Stimulated activated CD8-positive, alpha-beta memory T cell treated with anti-CD3 and anti-CD28 coated beads, Interleukin-15, amount 100 ng/mL, for 1 hour (primary cell): ENCODE data around the gene XPO5.
"Not testable (repeated sequence)": the region's sequence is repeated elsewhere in the genome, so short reads cannot be mapped to it uniquely, and the experiment has no call there.

Experiments
- DNase-seq: peaks from one replicate; pipeline ENCODE4 v3.0.0-alpha.2; 2020; ENCODE audit warnings: low read depth

Gene XPO5

DNA sequence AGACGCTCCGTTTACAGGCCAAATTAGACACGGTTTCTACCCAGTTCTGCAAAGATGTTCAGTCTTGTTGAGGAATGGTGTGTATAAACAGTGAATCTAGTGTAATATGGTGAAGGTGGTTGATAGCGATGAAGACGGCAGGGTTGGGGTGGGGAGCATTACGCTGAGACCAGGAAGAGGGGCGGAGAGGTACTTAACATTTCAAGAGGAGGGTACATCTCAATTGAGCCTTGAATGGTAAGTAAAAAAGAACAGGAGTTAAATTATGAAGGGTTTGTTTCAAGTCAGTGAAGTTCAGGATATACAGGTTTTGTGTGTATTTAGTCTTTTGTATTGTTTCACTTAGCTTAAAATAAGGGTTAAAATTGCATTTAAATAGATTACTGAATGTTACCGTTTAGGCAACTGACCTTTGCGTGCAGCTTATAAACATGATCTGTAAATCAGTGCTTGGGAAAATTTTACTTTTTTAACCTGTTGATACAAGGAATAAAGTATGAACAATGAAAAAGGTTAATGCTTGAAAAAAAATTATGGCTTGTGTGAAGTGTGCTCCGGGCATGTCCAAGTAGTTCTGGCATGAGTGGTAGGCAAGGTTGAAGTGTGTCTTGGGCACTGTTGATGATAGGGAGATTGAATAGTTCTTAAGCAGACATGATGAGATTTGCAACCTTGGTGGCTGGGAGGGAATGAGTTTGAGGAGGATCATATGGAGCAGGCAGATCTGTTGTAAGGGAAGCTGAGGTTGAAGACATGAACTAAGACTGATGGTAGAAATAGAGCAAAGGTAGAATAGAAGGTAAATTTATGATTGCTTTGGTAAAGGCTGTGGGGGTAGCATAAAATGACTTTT, 58.1 kb downstream of the XPO5 start:
- DNase-seq: no peak

GRCh38 chr6:43516697-43517504, 58.9 kb downstream of the XPO5 start, which contains the start of the genes POLR1C and YIPF3:
Gene POLR1C (plus strand): TSS chr6:43517089. CDS start chr6:43517110, 21 bp downstream.
Gene YIPF3 (minus strand): TSS chr6:43516926. CDS start chr6:43516807, 119 bp downstream.
- peak; percentile 97 for DNase-seq

DNA sequence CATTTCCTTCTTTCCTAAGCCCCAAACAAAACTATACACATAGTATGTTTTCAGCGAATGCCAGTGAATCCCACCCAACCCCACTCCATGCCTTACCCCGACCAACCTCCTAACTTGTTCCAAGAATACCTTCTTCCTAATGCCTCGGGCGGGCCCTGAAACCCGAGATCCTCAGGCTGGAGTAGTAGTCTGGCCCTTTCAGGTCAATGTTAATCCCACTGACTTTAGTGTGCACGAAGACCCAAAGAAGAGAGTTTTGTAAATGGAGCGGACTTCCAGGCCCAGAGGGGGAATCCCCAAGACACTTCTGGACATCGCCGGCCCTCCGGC, 59.5 kb downstream of the XPO5 start:
- no peak for DNase-seq

- no peak for DNase-seq
Observed at GRCh38 chr6:43515808-43516207, 60.0 kb downstream of the XPO5 start.

DNA sequence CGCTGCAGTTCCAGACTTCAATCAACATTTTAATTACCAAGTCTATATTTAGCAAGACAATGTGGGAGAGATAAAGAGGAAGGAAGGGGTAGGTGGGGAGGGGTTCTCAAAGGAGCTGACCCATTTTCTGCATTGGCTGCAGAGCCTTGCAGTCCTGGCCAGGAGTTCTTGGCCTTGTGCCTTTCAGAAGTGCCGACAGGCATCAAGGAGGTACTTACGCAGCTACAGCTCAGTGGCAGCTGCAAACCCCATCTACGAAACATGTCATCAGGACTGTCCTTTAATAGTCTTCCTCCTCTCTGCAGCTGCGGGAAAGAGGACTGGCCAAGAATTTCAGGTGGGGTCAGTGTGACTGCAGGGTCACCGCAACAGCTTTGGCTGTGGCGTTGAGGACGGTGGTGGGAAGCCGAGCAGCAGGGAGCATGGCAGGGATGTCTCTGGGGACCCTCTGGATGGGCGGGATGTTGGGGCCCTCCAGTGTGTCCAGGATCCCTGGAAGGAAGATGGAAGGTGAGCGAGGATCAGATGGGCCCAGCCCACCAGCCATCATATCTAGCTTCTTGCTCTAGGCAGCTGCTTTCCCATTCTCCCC, 63.9 kb downstream of the XPO5 start:
- no peak for DNase-seq

DNA sequence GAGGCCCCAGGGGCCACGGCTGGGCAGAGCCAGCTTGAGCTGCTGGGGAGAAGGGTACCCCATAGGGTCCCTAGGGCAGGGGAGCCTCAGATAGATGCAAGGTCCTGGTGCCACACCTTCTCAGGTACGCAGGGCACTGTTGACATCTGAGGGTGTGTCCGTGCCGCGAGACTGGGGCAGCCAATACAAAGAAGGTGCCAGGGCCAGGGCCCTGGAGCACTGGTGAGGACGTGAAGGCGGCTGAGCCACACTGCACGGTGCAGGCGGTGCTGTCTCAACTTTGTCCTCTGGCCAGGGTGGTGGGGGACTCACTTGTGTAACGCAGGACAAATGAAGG, 65.0 kb downstream of the XPO5 start:
- no peak for DNase-seq

DNA sequence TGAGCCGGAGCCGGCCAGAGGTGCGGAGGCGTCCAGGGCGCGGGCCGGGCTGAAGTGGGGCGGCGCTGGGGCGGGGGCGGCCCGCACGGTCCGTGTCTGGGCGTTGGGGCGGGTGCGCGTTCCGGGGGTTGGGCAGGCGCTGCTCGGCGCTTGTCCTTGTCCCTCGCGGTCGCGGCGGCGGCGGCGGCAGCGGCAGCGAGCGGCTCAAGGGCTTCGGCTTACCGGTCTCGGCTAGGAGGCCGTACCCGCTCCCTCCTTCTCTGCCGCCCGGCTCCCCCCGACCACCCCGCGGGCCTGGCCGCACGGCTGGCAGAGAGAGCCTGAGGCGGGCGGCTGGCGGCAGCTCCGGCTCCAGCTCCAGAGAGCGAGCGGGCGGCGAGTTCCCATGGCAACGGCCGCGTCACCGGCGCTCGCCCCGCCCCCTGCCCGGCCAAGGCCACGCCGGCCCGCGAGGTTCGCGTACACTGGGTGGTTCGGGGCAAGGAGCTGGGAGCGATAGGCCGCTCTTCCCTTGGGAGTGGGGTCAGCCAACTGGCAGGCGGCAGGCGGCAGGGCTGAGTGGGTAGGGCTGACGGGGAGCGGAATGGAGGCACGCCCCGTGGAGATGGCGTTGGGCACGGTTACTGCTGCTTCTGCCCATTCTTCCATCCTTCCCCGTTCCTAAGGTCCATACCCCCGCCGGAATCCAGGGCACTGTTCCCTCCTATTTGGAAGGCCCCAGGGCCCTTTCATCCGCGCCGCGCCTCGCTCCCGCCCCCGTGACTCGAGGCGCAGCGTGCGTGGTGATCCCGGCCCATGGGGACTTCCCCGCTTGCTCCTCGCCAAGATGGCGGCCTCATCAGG, 65.6 kb downstream of the XPO5 start, which contains the start of gene LRRC73:
TSS of gene LRRC73 (minus strand) at position 363 of the 843 bp plus-strand sequence. CDS start 561 bp downstream, outside the sequence.
- DNase-seq: peak; percentile 50

DNA sequence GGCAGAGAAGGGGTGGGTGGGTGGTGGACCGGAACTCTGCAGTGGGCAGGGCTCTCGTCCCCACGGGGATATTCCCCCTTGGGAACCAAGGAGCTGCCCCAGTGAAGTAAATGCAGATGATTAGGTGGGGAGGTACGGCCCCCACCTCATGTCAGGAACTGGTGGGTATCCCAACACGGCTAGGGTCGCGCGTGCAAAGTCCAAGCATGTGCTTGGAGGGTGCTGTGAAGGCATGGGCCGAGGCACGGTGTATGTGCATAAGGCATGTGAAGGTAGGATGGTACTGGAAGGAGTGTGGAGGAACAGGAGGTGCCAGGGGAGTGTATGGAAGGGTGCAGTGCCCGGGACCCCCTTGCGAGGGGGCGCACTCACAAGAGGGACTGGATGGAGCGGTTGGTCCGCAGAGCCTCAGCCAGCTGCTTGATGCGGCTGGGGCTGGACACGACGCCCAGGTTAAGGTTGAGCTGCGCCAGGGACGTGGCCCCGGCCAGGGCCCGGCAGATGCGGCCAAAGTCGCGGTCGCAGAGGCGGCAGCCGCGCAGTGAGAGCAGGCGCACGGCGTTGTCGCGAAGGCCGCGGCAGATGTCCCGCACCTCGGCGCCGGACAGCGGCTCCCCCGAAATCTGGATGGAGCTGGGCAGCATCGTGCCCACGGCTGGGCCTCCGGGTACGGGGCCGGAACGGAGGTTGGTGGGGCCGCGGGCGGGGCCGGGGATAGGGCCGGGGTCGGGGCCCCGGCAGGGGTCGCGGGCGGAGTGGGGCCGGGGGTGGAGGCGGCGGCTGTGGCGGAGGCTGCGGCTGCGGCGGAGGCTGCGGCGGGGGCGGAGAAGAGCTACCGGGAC, 66.5 kb downstream of the XPO5 start:
- DNase-seq: no peak

DNA sequence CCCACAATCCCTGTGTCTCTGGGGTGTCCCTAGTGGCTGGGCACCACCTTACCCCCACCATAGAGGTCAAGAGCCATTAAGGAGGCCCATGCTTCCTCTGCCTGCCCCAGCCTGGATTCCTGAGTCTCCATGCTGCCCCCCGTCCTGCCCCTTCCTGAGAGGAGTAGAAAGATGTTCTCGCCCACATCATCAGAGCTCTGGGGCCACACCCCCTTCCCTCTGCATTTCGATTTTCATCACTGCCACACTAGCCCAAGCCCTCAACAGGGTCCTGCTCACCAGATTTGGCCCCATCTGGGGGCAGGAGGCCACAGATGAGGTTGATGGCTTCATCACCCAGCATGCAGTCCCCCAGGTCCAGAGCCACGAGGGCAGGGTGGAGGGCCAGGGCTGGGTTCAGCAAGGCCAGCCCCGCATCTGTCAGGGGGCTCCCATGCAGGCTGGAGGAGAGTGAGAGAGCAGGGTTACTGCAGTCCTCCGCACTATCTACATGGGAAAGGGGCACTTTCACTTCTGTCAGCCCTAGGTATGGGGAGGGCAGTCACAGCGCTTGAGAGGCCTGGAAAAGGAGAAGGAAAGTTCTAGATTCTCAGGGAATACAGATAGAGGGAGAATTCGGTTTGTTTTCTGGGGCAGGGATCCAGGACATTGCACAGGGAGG, 67.2 kb downstream of the XPO5 start:
- no peak for DNase-seq

GRCh38 chr6:43506667-43507471, 69.0 kb downstream of the XPO5 start:
- peak; percentile 62 for DNase-seq

DNA sequence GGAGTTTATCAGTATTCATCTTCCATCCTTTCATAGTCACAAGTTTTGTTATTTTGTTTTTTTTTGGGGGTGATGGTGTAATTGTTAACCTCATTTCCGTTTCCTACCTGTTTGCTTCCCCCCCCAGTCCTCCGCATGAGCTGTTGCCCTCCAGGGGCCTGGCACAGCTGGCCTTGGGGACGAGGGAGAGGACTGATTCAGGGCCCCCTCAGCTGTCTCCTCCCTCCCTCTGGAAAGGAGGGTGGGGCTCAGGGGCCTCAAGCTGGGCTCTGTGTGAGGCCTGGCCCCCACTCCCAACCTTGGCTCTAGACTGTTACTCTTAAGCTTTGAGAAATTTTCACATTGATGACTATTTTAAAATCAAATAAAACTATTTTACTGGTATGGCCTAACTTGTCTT, 69.7 kb downstream of the XPO5 start:
- no peak for DNase-seq

- DNase-seq: no peak
Observed at GRCh38 chr6:43505718-43506117, 70.1 kb downstream of the XPO5 start.

DNA sequence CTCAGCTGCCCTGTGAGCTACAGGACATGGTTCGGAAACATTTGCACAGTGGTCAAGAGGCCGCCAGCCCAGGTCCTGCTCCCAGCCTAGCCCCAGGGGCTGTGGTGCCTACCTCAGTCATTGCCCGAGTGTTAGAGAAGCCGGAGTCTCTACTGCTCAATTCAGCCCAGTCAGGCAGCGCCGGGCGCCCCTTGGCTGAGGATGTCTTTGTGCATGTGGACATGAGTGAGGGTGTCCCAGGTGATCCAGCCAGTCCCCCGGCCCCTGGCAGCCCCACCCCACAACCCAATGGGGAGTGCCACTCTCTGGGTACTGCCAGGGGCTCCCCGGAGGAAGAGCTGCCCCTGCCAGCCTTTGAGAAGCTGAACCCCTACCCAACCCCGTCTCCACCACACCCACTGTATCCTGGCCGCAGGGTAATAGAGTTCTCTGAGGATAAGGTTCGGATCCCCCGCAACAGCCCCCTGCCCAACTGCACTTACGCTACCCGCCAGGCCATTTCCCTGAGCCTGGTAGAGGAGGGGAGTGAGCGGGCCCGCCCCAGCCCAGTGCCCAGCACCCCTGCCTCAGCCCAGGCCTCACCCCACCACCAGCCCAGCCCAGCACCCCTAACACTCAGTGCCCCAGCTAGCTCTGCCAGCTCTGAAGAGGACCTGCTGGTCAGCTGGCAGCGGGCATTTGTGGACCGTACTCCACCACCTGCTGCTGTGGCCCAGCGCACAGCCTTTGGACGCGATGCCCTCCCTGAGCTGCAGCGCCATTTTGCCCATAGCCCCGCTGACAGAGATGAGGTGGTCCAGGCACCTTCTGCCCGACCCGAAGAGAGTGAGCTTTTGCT, 70.9 kb downstream of the XPO5 start:
- no peak for DNase-seq

DNA sequence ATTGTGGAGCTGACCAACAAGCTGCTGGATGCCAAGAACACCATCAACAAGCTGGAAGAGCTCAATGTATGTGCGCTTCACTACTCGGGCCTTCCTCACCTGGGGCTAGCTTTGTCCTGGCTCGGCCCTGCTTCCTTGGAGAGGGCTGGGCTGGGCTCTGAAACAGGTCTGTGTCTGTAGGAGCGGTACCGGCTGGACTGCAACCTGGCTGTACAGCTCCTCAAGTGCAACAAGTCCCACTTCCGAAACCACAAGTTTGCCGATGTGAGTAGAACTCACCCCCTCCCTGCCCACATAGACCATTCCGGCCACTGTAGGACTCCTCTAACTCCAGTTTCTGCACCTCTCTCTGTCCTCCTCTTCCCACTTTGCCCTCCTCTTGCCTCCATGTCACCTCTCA, 72.4 kb downstream of the XPO5 start:
- DNase-seq: no peak

DNA sequence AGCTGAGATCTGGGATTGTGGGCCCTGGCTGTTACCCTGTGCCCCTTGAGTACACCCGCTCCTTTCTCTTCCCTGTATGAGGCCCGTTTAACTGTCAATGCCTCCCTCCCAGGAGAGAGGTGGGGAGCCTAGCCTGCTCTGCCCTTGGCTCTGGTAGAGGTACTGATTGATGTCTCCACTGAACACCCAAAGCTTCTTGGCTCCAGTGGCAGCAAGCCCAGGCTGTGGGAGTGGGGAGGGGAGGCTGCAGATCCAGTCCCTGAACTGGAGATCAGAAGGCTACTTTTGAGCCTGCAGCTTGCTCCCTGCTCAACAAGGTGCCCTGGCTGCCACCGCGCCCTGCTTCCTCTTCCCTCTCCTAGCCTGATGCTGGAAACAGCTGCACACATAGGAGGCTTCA, 73.2 kb downstream of the XPO5 start:
- no peak for DNase-seq

- no peak for DNase-seq
Observed at GRCh38 chr6:43500921-43501320, 74.9 kb downstream of the XPO5 start.

DNA sequence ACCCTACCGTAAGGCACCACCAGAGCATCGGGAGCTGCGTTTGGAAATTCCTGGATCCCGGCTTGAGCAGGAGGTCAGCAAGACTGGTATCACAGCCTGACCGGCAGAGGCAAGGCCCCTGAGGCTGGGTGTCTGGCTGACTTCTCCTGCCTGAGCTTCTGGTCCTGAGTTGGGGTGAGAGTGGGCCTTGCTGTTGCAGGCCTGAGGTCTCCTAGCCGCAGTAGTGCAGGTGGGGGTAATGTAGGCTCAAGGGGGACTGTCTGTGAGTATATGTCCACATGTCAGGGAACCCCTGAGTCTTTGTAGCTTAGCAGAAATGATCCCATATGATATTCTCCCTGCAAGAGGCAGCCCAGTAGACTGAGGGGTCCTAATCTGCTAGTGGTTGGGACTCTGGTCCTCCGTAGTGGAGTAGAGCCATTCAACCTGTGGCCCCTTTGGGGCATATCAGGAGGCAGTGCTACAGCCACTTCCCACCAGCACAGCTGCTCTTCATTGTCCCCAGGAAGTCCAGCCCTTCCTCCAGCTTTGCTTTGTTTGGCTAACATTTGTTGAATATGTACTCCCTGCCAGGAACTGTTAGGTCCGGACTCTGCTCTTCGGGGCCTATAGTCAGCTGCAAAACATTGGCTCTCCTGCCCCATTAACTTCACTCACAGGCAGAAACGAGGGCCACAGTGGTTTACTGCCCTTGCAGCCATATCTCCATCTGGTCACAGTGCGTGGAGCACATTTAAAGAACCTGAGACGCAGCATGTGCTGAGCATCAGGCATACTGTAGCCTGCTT, 76.6 kb downstream of the XPO5 start:
- DNase-seq: no peak

- DNase-seq: not testable (repeated sequence)
Observed at GRCh38 chr6:43498291-43498690, 77.5 kb downstream of the XPO5 start.
